Natural killer cell (primary cell): ENCODE measurements around the gene WHRN. TPM values are rescaled to one million over a fixed set of nuclear protein-coding genes. Genes with fewer than 3 reads are reported as not detected.

Source experiments
- ATAC-seq, 3 donors: fragments of 150-1000 bp in 2 of 3; fragments of 200-7000 bp in 1 of 3; cut with Tn5 transposase; 1 replicate in 1 of 3; 2 replicates in 2 of 3; pipeline ENCODE4 v1.10.0; 2021; ENCODE audit warnings: mild to moderate bottlenecking in 2 of 3, moderate library complexity in 2 of 3
- DNase-seq, 2 donors: peaks; one replicate each; pipeline versions ENCODE4 v3.0.0 to v3.0.0-alpha.2; 2013 to 2021; ENCODE audit warnings: mixed read lengths in 1 of 2
- H3K27ac ChIP-seq: one replicate; pipeline ENCODE4 v1.5.1; 2013; ENCODE audit warnings: mild to moderate bottlenecking, low read length
- H3K27me3 ChIP-seq: one replicate; pipeline ENCODE4 v1.6.1; 2013; ENCODE audit warnings: low read length; ENCODE audit not compliant: control insufficient read depth, insufficient read depth
- H3K36me3 ChIP-seq: one replicate; pipeline ENCODE4 v1.6.1; 2013; ENCODE audit warnings: low read length; ENCODE audit not compliant: control insufficient read depth, insufficient read depth
- H3K4me1 ChIP-seq: one replicate; pipeline ENCODE4 v1.6.1; 2013; ENCODE audit warnings: low read length; ENCODE audit not compliant: control insufficient read depth, insufficient read depth
- H3K4me3 ChIP-seq: one replicate; pipeline ENCODE4 v1.5.1; 2013; ENCODE audit warnings: low read length
- H3K9me3 ChIP-seq: one replicate; pipeline ENCODE4 v1.6.1; 2013; ENCODE audit warnings: low read length; ENCODE audit not compliant: control insufficient read depth, insufficient read depth
- H3K27ac Mint-ChIP-seq, 2 donors: one replicate each; pipeline ENCODE4 v1.8.0; 2022; ENCODE audit warnings: mild to moderate bottlenecking in 2 of 2, mixed read lengths in 2 of 2, moderate library complexity in 1 of 2
- H3K27me3 Mint-ChIP-seq, 2 donors: one replicate each; pipeline ENCODE4 v1.8.0; 2022; ENCODE audit warnings: low read depth in 2 of 2, mixed read lengths in 2 of 2
- H3K36me3 Mint-ChIP-seq: one replicate; pipeline ENCODE4 v1.8.0; 2022; ENCODE audit warnings: mixed read lengths
- H3K4me1 Mint-ChIP-seq, 2 donors: one replicate each; pipeline ENCODE4 v1.8.0; 2022; ENCODE audit warnings: mixed read lengths in 2 of 2
- H3K4me3 Mint-ChIP-seq: one replicate; pipeline ENCODE4 v1.8.0; 2022; ENCODE audit warnings: mild to moderate bottlenecking, moderate library complexity, mixed read lengths
- H3K9me3 Mint-ChIP-seq, 2 donors: one replicate each; pipeline ENCODE4 v1.8.0; 2022; ENCODE audit warnings: mixed read lengths in 2 of 2
- CTCF ChIP-seq: fragments of 200-600 bp; IDR thresholded peaks from one replicate; pipeline ENCODE4 v1.8.0; 2022; ENCODE audit warnings: antibody characterized with exemption
- WGBS: methylation state at CpG from one replicate; pipeline ENCODE4 v1.1.7; 2013; ENCODE audit warnings: missing lambda C conversion rate; ENCODE audit not compliant: insufficient coverage; 5-methylcytosine and 5-hydroxymethylcytosine counted together
- intact Hi-C: fragments of 100-400 bp; cut with micrococcal nuclease; formaldehyde crosslinking; loops from one replicate; pipeline ENCODE4 v1.14.2; 2022
- total RNA-seq, 4 donors: library from RNA; stranded (reverse); fragments of 120-200 nt in 1 of 4; gene quantifications; one replicate each; pipeline versions ENCODE4 v1.2.3 to v1.2.4, GENCODE V29; 2013 to 2022

Gene WHRN
- total RNA-seq, 3 donors from 2014 or later (not counting 1 experiment from before 2014, with no cell fraction given), result 29.8 to 90.6 (median 36.8) TPM

- H3K4me3 Mint-ChIP-seq, result no peak overlapping the region
- Histone ChIP-seq H3K36me3 (no peaks in the 10 kb centered on the region), H3K4me3 (no peak overlapping the region), H3K27ac (no peak overlapping the region), H3K4me1 (peaks cover 7% of the 10 kb centered on the region), H3K9me3 (no peaks in the 10 kb centered on the region), H3K27me3 (no peaks in the 10 kb centered on the region)
- no peaks in the 10 kb centered on the region for H3K9me3 Mint-ChIP-seq
- no peak overlapping the region for H3K27ac Mint-ChIP-seq
- WGBS, result 94% methylated on average over 5 of the region's 5 CpGs
- DNase-seq, result no peak
- intact Hi-C loops, result loop anchor here (5.0 kb wide), 1 partner anchor 79 kb away; no protein-coding TSS in a partner anchor
- peaks cover 6 to 15% of the 10 kb centered on the region in 2 donors for H3K4me1 Mint-ChIP-seq
- no peaks in the 10 kb centered on the region for H3K27me3 Mint-ChIP-seq
- H3K36me3 Mint-ChIP-seq, result no peaks in the 10 kb centered on the region
- no peak for TF ChIP-seq CTCF
- ATAC-seq, result no peak
Observed at GRCh38 chr9:114407889-114408288, 97.4 kb downstream of the WHRN start.

GRCh38 chr9:114406441-114406840 lies 98.8 kb downstream of the WHRN start:
- Histone ChIP-seq H3K4me3 (no peak overlapping the region), H3K27ac (no peak overlapping the region), H3K4me1 (peaks cover 7% of the 10 kb centered on the region), H3K9me3 (no peaks in the 10 kb centered on the region), H3K27me3 (no peaks in the 10 kb centered on the region), H3K36me3 (no peaks in the 10 kb centered on the region)
- DNase-seq (no peak), ATAC-seq (no peak)
- WGBS, result 92% methylated on average over 13 of the region's 13 CpGs
- no peaks in the 10 kb centered on the region for H3K36me3 Mint-ChIP-seq
- no peaks in the 10 kb centered on the region for H3K9me3 Mint-ChIP-seq
- TF ChIP-seq CTCF, result no peak
- no peaks in the 10 kb centered on the region for H3K27me3 Mint-ChIP-seq
- no peak overlapping the region for H3K4me3 Mint-ChIP-seq
- H3K27ac Mint-ChIP-seq, result no peak overlapping the region
- peaks cover 6 to 15% of the 10 kb centered on the region in 2 donors for H3K4me1 Mint-ChIP-seq
- intact Hi-C loops, result loop anchor here (5.0 kb wide), 1 partner anchor 81 kb away; no protein-coding TSS in a partner anchor

- H3K4me3 ChIP-seq, result no peak overlapping the region
- 34% methylated on average over 15 of the region's 15 CpGs for WGBS
- H3K4me1 Mint-ChIP-seq, result peaks cover 6 to 15% of the 10 kb centered on the region in 2 donors
- H3K9me3 Mint-ChIP-seq, result no peaks in the 10 kb centered on the region
- H3K27ac Mint-ChIP-seq, result peak overlapping the region; percentile 23 to 25
- peaks cover 7% of the 10 kb centered on the region for H3K4me1 ChIP-seq
- intact Hi-C loops, result loop anchor here (1.0 to 5.0 kb wide), 3 partner anchors 67 to 248 kb away; no protein-coding TSS in a partner anchor
- H3K9me3 ChIP-seq, result no peaks in the 10 kb centered on the region
- no peaks in the 10 kb centered on the region for H3K36me3 Mint-ChIP-seq
- H3K27ac ChIP-seq, result no peak overlapping the region
- H3K27me3 Mint-ChIP-seq, result no peaks in the 10 kb centered on the region
- peak; percentile 78 for TF ChIP-seq CTCF
- ATAC-seq (peak; percentile 92 to 99 (median 99)), DNase-seq (peak; percentile 71 to 93)
- H3K4me3 Mint-ChIP-seq, result no peak overlapping the region
- no peaks in the 10 kb centered on the region for H3K36me3 ChIP-seq
- H3K27me3 ChIP-seq, result no peaks in the 10 kb centered on the region
Observed at GRCh38 chr9:114405294-114406034, 99.8 kb downstream of the WHRN start.
